NCI-H446 (cell line): ENCODE measurements around the gene DENND4C.
"Not testable (repeated sequence)": the region's sequence is repeated elsewhere in the genome, so short reads cannot be mapped to it uniquely, and the experiment has no call there.

Experiments used
- DNase-seq, 2 experiments: peaks; one replicate each; lab custom pipeline; 2025; lab: John Stamatoyannopoulos, UW

Gene DENND4C

GRCh38 chr9:19411316-19411715, 180.8 kb downstream of the DENND4C start:
- DNase-seq: no peak

GRCh38 chr9:19413456-19413855, 183.0 kb downstream of the DENND4C start:
- DNase-seq: not testable (repeated sequence)

GRCh38 chr9:19416143-19416542, 185.7 kb downstream of the DENND4C start:
- no peak for DNase-seq

DNA sequence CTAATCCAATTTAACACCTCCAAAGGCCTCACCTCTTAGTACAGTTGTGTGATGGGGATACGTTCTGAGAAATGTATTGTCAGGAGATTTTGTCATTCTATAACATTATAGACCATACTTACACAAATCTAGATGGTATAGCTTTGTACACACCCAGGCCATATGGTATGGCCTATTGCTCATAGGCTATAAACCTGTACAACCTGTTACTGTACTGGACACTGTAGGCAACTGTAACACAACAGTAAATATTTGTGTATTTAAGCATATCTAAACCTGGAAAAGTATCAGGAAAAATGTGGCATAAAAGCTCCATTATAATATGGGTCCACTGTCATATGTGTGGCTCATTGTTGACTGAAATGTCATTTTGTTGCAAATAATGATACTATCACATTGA, 190.4 kb downstream of the DENND4C start:
- no peak for DNase-seq
